PC-9 (cell line): Measurements from ENCODE around the gene FLOT1.

Experiments used
- EZH2 ChIP-seq: fragments of 200-600 bp; sonication (generic); IDR thresholded peaks from 2 replicates; pipeline ENCODE4 v1.8.0; 2017; ENCODE audit warnings: antibody characterized with exemption, low read depth
- TF ChIP-seq, protein P1 (sequence below): fragments of 200-600 bp; sonication (generic); conservative IDR thresholded peaks from 2 replicates; pipeline ENCODE4 v1.6.1; 2017; ENCODE audit warnings: mixed run types, antibody characterized with exemption, mild to moderate bottlenecking, moderate library complexity

DNA sequence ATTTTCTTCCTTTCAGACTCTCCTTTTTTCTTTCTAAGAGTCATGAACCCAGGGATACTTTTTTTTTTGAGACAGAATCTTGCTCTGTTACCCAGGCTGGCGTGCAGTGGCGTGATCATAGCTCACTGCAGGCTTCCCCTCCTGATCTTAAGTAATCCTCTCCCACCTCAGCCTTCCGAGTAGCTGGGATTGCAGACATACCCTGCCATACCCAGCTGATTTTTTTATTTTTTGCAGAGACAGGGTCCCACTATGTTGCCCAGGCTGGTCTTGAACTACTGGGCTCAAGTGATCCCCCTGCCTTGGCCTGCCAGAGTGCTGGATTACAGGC is 34.6 kb upstream of the FLOT1 start:
- no peak for TF ChIP-seq EZH2
- TF ChIP-seq, protein P1, sequence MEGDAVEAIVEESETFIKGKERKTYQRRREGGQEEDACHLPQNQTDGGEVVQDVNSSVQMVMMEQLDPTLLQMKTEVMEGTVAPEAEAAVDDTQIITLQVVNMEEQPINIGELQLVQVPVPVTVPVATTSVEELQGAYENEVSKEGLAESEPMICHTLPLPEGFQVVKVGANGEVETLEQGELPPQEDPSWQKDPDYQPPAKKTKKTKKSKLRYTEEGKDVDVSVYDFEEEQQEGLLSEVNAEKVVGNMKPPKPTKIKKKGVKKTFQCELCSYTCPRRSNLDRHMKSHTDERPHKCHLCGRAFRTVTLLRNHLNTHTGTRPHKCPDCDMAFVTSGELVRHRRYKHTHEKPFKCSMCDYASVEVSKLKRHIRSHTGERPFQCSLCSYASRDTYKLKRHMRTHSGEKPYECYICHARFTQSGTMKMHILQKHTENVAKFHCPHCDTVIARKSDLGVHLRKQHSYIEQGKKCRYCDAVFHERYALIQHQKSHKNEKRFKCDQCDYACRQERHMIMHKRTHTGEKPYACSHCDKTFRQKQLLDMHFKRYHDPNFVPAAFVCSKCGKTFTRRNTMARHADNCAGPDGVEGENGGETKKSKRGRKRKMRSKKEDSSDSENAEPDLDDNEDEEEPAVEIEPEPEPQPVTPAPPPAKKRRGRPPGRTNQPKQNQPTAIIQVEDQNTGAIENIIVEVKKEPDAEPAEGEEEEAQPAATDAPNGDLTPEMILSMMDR = no peak
